HG03457 (cell line): ENCODE results near the gene OSBPL1A.
A peak's percentile ranks its signal among the peaks of the same experiment; 100 is the strongest.

Experiments used
- ATAC-seq: cut with Tn5 transposase; IDR thresholded peaks from one replicate; pipeline ENCODE4 v1.9.1; 2021; ENCODE audit warnings: moderate number of reproducible peaks; ENCODE audit not compliant: unreplicated experiment

OSBPL1A gene

DNA sequence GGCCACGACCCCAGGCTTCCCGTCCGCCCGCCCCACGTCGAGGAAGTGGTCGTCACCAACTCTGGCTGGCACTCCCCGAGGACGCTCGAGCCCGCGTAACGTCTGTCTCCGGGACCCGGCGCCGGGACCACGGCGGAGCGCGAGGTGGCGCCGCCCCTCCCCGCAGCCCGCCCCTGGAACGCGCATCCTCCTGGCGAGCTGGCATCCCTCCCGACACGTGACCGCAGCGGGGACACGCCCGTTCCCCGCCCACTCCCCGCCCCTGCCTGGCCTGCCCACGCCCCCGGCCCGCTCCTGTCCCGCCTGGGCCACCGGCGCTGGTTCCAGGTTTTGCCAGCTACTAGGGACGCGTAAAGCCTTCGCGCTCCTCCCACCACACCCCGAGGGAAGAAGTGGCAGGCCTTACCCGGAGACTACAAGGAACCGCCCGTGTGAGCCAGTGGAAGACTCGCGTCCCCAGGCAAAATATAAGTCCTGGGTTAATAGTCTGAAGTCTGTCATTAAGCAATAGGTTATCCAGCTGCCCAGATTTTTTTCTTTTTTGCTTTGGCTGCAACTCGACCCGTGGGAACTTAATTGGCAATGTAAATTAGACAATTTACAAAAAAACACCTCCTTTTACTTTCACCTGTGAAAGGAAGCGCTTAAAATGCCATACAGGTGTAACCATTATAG is at the start of gene OSBPL1A:
TSS of gene OSBPL1A (minus strand) at position 131 of the 675 bp plus-strand sequence. CDS start 20,291 bp downstream, outside the sequence.
- ATAC-seq = peak; percentile 66

DNA sequence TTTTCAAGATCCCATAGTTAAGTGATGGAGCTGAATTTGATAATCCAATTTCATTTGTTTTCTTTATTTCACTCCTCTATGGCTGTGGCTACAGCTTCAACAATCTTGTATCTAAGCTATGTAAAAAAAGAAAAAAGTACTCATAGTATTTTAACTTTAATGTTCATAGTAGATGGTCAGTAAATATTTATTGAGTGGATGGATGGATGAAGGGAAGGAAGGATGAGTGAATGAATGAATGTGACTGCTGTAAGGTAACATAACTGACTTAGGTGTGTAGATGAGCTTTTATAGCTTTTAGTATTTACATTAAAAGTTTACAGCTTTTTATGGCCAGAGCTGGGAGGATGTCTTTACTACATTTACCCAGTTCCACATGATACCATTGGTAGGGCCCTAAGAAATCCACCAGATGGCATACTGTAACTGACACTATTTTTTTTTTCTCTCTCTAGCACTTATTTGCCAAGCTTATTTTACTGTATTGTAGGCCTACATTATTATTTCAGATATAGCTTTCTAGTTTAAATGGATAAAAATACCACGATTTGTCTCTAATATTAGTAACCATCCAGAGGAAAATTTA is 49.4 kb upstream of the OSBPL1A start:
- no peak for ATAC-seq

DNA sequence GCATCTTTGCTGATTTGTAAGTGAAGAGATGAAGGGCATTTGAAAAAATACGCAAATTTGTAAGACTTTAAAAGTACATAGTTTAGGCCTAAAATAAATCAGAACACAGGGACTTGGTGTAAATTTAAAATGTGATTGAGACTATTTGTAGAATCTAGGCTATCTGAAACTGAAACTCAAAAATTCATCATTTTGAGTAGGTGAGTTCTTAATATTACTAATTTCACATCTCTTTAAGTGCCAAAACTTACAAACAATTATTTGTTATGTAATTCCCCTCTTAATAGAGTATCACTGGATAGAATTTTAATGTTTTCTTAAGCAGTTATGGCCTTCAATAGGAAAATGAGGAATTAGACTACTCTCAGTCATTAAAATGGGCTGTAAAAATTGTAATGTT is 48.8 kb upstream of the OSBPL1A start:
- no peak for ATAC-seq

DNA sequence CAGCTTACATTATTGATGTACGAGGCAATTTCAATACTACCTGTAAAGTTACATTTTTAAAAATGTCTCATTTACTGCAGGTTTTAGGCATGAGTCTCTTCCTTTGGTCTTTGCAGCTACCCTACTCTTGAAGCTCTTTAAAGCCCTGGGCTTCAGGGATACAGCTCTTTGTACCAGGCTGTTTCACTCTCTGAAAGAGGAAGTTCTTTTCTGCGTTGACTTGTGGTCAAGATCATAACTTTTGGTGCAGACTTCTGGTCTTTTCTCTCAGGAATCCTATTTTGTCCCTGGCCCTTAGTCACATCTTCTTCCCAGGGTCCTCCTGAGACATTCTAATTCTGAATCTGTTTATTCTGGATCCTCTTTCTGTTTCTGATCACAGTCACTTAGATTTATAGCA is 46.2 kb upstream of the OSBPL1A start:
- ATAC-seq = no peak

DNA sequence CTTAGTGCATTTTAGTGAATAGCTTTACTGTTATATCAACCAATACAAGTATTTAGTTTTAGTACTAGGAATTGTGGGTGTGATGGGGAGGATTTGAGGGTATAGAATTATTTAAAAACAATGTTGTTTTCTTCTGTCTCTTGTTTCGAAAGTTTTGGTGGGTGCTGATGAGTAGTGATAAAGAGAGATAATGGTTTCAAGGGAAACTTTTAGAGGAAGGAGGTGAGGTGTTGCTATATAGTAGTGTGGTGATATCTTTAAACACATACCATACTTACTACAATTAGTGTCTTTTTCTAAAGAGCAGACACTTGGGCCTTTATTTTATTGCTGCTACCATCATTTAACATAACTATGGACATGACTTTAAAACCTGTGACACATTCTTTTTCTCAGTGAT is 39.3 kb upstream of the OSBPL1A start:
- ATAC-seq = no peak

DNA sequence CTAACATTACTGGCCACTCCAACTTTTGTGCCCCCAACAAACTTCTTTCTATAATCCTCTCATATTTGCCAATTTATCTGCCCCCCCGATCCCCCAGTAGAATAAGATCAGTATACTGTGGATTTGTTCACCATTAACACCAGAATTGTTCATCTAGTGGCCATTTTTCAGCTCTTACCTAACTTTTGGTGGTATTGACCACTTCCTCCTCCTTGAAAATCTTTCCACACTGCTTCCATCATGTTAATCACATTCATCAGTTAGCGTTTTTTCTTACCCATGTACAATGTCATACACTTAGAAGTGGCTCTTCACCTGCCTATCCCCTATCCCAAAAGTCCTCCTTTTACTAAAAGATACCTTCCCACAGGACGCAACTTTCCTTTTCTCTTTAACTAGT is 35.0 kb upstream of the OSBPL1A start:
- no peak for ATAC-seq

DNA sequence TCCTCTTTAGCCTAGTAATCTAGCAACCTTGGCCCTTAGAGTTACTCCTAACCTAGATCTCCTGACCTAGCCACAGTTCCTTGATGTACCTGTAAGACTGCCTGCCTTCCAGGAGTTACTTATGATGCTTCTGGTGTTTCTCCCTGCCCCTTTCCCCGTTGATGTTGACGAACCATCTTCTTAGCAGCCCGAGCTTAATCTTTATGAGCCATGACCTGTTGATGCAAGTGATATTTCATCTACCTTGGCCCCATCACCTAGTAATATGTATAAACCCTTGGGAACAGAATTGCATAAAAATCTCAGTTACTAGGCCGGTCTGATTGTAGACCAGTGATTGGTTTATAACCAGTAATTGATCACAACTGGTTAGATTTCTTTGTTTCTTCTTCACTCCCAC is 31.6 kb upstream of the OSBPL1A start:
- no peak for ATAC-seq

DNA sequence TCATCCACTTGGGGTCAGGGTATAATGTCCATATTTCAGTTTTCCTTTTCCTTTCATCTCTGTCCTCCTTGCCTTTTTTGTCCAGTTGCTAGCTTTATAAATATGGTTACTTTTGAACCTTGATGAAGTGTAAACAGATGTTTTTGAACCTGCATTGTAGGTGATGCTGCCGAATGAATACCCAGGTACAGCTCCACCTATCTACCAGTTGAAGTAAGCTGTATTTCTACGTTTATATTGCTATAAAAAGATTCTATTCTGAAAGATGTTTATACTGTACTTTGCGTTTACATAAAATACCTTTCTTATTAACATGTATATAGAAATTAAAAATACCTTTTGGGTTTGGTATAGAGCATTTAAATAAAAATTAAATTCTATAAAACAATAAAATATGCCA is 31.1 kb upstream of the OSBPL1A start:
- no peak for ATAC-seq

DNA sequence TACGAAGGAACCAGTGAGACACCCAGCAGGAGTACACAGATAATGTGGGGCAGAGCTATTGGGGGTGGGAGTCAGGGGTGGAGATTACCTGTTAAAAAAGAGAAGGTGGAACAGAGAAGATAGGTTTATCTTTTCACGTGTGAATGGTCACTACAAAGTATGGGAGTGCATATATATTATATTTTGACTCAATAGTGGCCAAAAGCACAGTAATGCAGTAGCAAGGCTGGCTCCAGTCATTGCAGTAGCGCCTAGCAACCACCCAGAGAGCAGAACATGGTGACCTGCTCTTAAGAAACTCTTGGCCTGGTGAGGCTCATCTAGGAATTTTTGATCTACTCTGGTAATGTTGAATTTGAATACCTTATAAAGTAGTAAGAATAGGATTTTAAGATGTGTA is 29.9 kb upstream of the OSBPL1A start:
- no peak for ATAC-seq

DNA sequence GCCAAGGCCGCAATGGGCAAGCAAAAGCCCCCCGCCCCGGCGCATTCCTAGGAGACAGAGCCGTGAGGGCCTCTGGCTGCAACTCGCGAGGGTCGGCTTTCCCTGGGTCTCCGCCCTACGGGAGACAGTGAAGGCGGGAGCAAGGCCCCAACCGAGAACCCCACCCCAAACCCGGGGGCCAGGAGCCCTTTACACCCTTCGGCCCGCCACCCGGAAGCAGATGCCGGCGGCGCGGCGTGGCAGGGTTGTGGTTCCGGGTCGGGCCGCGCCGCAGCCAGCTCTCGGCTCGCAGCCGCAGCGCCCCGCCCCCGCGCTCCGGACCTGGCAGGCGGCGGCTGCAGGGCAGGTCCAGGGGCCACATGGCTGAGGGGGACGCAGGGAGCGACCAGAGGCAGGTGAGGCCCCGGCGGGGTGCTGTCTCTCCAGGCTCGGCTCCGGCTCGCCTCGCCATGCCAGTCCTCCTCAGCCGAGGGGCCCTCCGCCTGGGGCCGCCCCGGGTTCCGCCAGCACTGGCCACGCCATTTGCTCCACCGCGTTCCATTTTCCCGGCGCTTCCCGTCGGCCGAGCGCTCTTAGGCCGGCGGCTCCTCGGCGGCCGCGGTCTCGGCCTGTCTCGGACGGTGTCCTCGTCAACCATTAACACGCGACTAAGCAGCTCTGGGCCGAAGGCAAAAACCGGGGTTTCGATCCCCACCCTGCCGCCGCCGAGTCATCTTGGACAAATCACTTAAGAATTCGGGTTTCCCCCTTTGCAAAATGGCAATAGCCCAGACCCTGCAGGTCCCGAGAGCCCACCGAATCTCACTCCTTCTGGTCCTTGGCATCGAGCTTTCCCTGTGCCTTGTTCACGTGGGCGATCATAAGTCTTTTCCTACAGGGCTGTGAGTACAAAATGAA is 29.0 kb upstream of the OSBPL1A start, which contains the start of gene IMPACT:
TSS of gene IMPACT (plus strand) at position 273 of the 897 bp plus-strand sequence. CDS start at position 360, 87 bp downstream.
- peak; percentile 90 for ATAC-seq

DNA sequence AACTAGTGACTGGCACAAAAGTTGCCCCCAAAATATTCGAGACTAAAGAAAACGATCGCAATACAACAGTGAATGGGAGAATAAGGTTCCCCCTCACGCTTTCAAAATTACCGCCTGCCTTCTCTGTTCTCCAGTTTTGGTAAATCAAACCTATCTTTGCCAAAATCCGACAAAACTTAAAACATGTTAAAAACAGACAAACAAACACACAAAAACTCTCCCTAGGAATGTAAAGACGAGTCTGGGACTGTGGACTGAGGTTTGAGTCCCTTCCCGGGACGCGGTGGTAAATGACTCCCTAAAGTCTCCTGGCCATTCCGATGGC is 28.4 kb upstream of the OSBPL1A start:
- ATAC-seq = no peak

DNA sequence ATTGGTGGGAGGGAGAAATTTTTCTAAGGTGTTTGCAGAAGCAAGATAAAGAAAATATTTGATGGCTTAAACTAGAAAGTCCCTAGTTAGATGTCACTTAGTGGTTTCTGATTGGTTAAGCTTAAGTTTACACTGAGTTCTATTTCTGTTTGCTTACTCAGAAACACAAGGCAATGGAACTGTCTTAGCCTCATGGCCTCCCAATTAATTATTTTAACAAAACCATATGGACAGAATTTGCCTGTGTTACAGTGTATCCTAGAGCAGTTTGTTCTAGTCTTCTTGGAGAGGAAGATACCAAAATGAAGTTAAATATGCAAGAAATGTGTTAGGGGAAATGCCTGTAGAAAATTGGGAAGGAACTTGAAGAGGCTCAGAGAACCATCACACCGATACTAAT is 24.2 kb upstream of the OSBPL1A start:
- no peak for ATAC-seq

DNA sequence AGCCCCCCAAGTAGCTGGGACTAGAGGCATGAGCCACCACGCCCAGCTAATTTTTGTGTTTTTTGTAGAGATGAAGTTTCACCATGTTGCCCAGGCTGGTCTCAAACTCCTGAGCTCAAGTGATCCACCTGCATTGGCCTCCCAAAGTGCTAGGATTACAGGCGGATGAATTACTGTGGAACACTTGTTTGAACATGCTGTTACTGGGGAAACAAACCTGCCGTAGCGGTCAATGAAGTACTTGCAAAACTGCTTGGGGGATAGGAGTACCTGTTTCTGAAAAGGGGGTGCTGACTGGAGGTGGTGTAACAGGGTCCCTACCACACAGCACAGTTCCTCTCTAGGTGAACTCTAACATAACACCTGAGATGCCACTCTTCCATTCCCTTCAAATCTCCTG is 22.9 kb upstream of the OSBPL1A start:
- ATAC-seq = no peak

DNA sequence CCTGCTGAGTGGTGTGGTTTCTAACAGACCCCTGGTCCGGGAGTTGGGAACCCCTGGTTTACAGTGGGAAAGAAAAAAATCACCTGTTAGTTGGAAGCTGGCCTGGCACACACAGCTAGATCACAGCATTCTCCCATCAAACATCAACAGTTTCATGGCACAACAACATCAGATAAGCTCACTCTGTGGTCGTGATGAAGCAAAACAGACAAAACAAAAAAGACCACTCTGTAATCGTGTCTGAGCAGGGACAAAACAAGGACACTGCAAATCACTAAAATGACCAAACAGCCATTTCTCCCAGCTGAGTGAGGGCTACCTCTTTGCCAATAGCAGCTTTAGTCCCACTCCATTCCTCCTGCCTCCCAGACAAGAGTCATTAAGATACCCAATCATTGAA is 19.9 kb upstream of the OSBPL1A start:
- ATAC-seq = no peak

DNA sequence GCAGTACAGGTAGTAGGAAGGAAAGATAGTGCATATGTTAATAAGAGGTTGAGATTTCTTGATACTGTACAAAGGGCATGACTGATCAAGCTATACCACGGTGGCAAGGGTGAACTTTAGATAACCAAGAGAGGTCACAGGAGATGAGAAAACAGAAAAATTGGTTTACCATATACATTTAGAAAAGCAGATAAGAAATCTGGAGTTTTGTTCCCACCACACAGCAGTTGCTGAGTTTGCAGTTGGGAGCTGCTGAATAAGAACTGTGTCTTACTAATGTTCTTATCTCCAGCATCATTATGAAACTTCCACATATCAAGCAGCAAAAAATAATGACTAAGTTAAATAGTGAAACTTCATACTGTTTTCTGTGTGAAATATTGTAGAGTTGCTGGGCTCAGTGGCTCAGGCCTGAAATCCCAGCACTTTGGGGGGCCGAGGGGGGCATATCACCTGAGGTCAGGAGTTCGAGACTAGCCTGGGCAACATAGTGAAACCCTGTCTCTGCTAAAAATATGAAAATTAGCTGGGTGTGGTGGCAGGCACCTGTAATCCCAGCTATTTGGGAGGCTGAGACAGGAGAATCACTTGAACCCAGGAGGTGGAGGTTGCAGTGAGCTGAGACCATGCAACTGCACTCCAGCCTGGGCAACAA is 16.9 kb upstream of the OSBPL1A start:
- peak; percentile 63 for ATAC-seq

DNA sequence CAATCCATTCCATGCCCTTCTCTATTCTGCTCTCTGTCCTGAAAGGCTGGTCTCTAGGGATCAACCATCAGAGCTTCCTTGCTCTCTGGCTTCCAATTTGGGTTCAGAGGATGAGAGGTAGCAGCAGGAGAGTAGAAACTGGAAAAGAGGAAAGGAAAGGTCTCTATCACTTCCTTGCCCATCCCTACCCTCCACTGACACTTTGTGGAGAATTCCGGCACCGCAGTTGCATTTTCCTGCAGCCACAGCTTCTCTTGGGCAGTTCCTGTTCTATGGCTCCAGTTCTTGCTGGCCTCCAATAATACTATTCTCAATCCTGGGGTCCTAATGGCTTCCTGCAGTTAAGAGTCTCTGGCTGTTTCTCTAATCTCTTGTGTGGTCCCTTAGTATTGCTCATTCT is 15.5 kb upstream of the OSBPL1A start:
- ATAC-seq = no peak

DNA sequence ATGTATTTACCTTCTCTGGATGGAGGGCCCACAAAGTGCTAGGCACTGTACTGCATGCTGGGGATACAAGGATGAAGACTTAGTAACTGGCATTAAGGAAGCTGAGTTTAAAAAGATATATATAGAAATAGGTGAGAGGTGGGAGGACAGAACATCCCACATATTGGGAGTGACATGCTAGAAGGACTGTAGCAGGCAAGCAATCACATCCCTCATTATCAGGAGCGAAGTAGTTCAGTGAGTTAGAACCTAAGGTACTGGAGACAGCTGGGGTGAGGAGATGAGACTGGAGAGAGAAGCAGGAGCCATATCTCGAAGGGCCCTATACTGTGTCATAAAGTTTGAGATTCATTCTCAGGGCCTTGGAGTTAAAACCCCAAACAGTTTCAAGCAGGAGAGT is 10.9 kb upstream of the OSBPL1A start:
- ATAC-seq = no peak

DNA sequence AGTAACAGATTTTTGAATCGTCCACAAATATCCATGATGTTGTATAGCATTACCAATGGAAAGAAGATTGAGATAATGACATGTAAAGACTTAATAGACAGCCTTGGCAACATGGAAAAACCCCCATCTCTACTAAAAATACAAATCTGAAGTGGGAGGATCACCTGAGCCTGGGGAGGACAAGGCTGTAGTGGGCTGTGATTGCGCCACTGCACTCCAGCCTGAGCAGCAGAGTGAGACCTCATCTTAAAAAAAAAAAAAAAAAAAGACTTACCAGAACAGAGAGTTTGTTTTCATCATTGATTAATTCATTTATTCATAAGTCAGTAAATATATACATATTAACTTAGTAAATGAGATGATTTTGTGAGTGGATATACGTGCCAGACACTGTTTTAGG is 7.0 kb upstream of the OSBPL1A start:
- ATAC-seq = no peak

DNA sequence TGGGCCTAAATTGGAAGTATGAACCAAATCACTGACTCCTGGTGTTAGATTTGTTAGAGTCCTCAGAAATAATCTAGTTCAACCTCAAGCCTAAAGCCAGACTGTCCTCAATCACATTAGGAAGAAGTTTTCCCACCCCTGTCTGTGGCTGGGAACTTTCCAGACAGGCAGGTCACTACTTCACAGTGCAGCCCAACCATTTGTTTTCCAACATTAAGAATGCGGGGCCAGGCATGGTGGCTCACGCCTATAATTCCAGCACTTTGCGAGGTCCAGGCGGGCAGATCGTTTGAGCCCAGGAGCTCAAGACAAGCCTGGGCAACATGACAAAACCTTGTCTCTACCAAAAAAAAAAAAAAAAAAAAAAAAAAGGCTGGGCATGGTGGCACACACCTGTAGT is 5.5 kb upstream of the OSBPL1A start:
- ATAC-seq = no peak

DNA sequence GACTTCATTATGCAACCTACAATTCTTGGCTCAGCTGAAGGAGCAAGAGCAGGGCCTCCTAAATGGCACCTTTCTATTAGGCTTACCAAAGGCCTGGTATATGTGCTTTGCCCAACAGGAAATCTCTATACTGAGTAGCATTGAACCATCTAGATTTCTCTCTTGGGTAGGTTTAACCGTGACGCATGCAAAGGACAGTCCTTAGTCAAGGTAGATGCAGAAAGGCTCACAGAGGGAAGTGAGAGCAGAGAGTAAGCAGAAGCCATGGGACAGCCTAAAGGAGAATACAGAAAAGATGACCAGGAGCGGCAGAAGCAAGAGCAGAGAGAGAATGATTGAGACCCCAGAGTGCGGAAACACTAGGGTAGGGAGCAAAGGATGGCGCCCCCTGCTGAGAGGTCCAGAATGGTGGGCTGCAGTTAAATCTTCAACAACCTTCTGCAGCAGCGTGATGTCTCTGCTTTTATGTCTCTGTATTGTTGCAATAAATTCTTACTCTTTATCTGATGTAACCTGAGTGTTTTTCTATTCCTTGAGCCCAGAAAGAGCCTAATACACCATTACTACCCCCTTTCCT is 4.7 kb upstream of the OSBPL1A start:
- ATAC-seq = no peak

DNA sequence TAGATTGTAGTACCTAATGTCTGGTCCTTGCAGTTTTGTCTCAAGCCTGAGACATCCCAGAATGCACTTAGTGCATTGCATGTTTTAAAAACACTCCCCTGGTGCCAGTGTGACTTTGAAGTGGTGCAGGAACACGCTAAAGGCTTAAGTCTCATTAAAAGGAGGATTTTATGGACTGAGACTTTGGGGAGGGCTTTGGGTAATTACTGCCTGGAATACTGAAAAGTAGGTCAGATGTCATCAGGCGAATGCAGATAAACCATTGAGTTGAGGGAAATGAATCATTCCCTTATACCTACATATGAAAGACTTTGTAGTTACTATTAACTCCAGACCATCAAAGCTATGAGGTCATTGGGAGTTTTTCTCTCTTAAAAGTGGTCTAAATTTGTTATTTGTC is 3.0 kb upstream of the OSBPL1A start:
- ATAC-seq = no peak
